Measurements from ENCODE around the gene ACIN1. TPM values are rescaled to one million over a fixed set of nuclear protein-coding genes. Genes with fewer than 3 reads are reported as not detected.

Gene ACIN1
- total and polyA plus RNA-seq, 10 of the 15 experiments (the other 5 are each of a cell fraction or from before 2014, with no cell fraction given), result 4.3 to 148 (median 93.4) TPM

GRCh38 chr14:23079716-23080115 is 15.2 kb downstream of the ACIN1 start:
- TF ChIP-seq JUND (IDR thresholded peaks at IDR 0.05; ENCODE audit: low read depth, low read length), result no peak
- TF ChIP-seq NFYA (IDR thresholded peaks at IDR 0.05; ENCODE audit: borderline replicate concordance, low read depth, low read length), result no peak
- intact Hi-C loops (cut with micrococcal nuclease; ENCODE audit: unreplicated experiment) (no loop called here), in situ Hi-C loops (cut with MboI) (no loop called here)
- Histone ChIP-seq H4K20me1 (ENCODE audit: control insufficient read depth, insufficient read depth) (no peaks in the 10 kb centered on the region), H3K36me3 (ENCODE audit: control insufficient read depth in 2 of 2, insufficient read depth in 2 of 2, low read length in 1 of 2) (peaks cover 25 to 60% of the 10 kb centered on the region in 2 experiments), H3K27me3 (replicated peaks in 1 of 2; ENCODE audit: control insufficient read depth in 2 of 2, insufficient read depth in 2 of 2, low read length in 1 of 2) (no peaks in the 10 kb centered on the region), H3K4me2 (ENCODE audit: control insufficient read depth, insufficient read depth) (no peak overlapping the region), H3K4me3 (no peak overlapping the region), H3K27ac (ENCODE audit: control insufficient read depth, insufficient read depth) (no peak overlapping the region), H3K9ac (ENCODE audit: control insufficient read depth, insufficient read depth, low read length) (no peak overlapping the region), H3K4me1 (ENCODE audit: control insufficient read depth, insufficient read depth, low read length) (no peaks in the 10 kb centered on the region), H2AFZ (ENCODE audit: control insufficient read depth, low read depth, low read length) (no peak overlapping the region), H3K9me3 (replicated peaks; ENCODE audit: control insufficient read depth, insufficient read depth, low read length) (no peaks in the 10 kb centered on the region), H3K79me2 (ENCODE audit: control insufficient read depth, insufficient read depth, low read length) (no peaks in the 10 kb centered on the region)
- no TSS peak for BruUV-seq (replicated peaks)
- ChIA-PET CTCF (interaction anchor here (1.0 to 7.5 kb wide), 6 partner anchors 11 to 93 kb away, joined by 3 to 80 read pairs (median 20); partner anchors contain the start of genes ACIN1 and C14orf119), RAD21 (ENCODE audit: unreplicated experiment) (no interaction called here), POLR2A (no interaction called here), SMC1A (ENCODE audit: uncharacterized antibody, unreplicated experiment) (interaction anchor here (0.5 to 2.1 kb wide), 5 partner anchors 9 to 755 kb away, joined by 3 to 8 read pairs (median 3); partner anchors contain the start of gene ACIN1)
- no peak for DNase-seq (ENCODE audit: low read depth, low spot score)
- 94% methylated on average over 2 of the region's 2 CpGs for WGBS (ENCODE audit: insufficient coverage, insufficient replicate concordance, low lambda C conversion rate, missing lambda C conversion rate)
- no peak for ATAC-seq
- no peak for FAIRE-seq

DNA sequence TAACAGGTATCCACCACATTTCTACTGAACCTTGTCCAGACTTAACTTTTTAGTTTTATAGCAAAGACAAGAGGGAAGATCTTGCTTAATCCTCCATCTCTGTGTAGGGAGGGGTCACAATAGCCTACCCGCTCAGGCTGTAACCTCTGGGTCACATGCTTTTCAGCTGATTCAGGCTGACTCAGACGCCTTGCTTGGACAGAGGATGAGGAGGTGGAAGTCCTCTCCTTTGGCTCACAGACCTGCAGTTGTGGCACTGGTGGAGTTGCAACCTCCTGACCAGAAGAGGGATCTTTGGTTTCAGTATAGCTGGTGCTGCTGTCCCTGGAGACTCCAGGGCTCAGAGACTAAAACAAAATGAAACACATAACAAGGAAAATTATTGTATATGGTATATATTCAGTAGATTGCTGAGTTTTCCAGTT is 16.2 kb downstream of the ACIN1 start:
- Histone ChIP-seq H3K27me3 (replicated peaks in 1 of 2; ENCODE audit: control insufficient read depth in 2 of 2, insufficient read depth in 2 of 2, low read length in 1 of 2) (no peaks in the 10 kb centered on the region), H3K4me2 (ENCODE audit: control insufficient read depth, insufficient read depth) (no peak overlapping the region), H3K9ac (ENCODE audit: control insufficient read depth, insufficient read depth, low read length) (no peak overlapping the region), H4K20me1 (ENCODE audit: control insufficient read depth, insufficient read depth) (no peaks in the 10 kb centered on the region), H3K4me1 (ENCODE audit: control insufficient read depth, insufficient read depth, low read length) (no peaks in the 10 kb centered on the region), H2AFZ (ENCODE audit: control insufficient read depth, low read depth, low read length) (no peak overlapping the region), H3K27ac (ENCODE audit: control insufficient read depth, insufficient read depth) (no peak overlapping the region; the same call in 1 of the 2 replicates), H3K4me3 (no peak overlapping the region), H3K79me2 (ENCODE audit: control insufficient read depth, insufficient read depth, low read length) (no peaks in the 10 kb centered on the region), H3K36me3 (ENCODE audit: control insufficient read depth in 2 of 2, insufficient read depth in 2 of 2, low read length in 1 of 2) (peaks cover 25 to 59% of the 10 kb centered on the region in 2 experiments), H3K9me3 (replicated peaks; ENCODE audit: control insufficient read depth, insufficient read depth, low read length) (no peaks in the 10 kb centered on the region)
- ChIA-PET SMC1A (ENCODE audit: uncharacterized antibody, unreplicated experiment) (interaction anchor here (0.8 kb wide), 1 partner anchor 10 kb away, joined by 3 read pairs; no protein-coding TSS in a partner anchor), RAD21 (ENCODE audit: unreplicated experiment) (interaction anchor here (3.2 kb wide), 1 partner anchor 42 kb away, joined by 13 read pairs; no protein-coding TSS in a partner anchor), POLR2A (interaction anchor here (1.5 kb wide), 1 partner anchor 10 kb away, joined by 4 read pairs; no protein-coding TSS in a partner anchor), CTCF (interaction anchor here (1.4 to 7.5 kb wide), 9 partner anchors 8 to 92 kb away, joined by 3 to 80 read pairs (median 20); partner anchors contain the start of genes ACIN1 and C14orf119)
- TF ChIP-seq SIX5 (IDR thresholded peaks at IDR 0.05; ENCODE audit: low read depth, low read length, severe bottlenecking), result no peak
- no peak for TF ChIP-seq TBL1XR1 (IDR thresholded peaks at IDR 0.05; ENCODE audit: low read depth, low read length)
- no peak for TF ChIP-seq CBX3 (IDR thresholded peaks at IDR 0.05; ENCODE audit: borderline replicate concordance, low read depth)
- no peak for TF ChIP-seq HDGF (IDR thresholded peaks at IDR 0.05)
- BruUV-seq (replicated peaks), result no TSS peak
- in situ Hi-C loops (cut with MboI) (no loop called here), intact Hi-C loops (cut with micrococcal nuclease; ENCODE audit: unreplicated experiment) (no loop called here)
- 68% methylated on average over 2 of the region's 2 CpGs for WGBS (ENCODE audit: insufficient coverage, insufficient replicate concordance, low lambda C conversion rate, missing lambda C conversion rate)
- ATAC-seq, result no peak
- no peak for FAIRE-seq
- DNase-seq (ENCODE audit: low read depth, low spot score), result no peak

Data from GM12878 (cell line).